ELR (cell line): ENCODE measurements around the gene LRP3.
"Not testable (repeated sequence)": the region's sequence is repeated elsewhere in the genome, so short reads cannot be mapped to it uniquely, and the experiment has no call there.

Experiments
- DNase-seq: peaks from one replicate; pipeline ENCODE4 v3.0.0-alpha.2; 2015; ENCODE audit warnings: low read depth

The LRP3 gene

DNA sequence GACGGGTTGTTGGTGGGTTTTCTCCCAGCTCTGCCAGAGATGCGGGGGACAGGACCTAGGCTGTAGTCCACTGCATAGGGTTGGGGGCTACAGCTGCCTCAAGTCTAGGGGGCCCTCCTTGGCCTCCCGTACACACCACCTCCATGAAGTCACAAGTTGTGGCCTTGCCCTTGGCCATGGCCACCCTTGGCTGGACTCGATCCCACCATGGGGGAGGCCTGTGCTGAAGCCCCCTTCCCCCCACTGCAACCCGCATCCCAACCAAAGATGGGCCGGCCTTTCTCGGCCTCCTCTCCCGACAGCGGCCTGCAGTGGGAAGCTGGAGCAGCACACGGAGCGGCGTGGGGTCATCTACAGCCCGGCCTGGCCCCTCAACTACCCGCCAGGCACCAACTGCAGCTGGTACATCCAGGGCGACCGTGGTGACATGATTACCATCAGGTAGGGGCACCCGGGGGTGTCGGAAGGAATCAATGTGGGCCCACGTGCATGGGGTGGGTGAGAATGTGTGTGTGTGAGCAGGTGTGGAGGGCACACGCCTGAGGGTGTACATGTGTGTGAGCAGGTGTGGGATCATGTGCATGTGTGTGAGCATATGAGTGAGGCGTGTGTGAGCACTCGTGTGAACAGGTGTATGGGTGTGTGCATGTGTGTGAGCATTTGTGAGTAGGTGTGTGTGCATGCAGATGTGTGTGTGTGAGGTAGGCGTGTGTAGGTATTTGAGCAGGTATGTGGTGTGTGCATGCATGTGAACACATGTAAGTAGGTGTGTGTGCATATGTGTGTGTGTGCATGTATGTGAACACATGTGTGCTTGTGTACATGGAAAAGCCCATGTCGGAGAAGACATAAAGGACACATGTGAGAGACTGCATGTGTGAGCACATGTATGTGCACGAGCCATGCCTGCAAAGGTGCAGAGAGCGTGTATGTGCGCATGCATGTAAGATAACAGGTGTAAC, 8.7 kb downstream of the LRP3 start:
- DNase-seq: no peak

DNA sequence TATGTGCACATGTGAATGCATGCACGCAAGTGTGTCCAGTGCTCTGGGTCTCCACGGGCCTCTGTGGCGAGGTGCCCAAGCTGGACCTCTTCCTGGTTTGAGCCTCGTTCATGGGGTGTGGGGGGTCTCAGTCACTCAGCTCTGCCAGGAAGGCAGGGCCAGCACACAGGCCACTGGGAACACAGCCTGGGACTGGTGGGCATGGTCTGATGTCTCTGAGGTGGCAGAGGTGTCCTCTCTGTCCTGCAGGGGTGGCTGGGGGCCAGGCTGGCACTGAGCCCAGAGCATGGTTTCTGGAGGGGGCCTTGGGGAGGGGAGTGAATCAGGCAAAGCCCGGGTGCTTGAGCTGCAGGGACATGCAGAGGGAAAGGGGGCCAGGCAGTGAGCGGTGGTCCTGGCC, 9.4 kb downstream of the LRP3 start:
- no peak for DNase-seq

DNA sequence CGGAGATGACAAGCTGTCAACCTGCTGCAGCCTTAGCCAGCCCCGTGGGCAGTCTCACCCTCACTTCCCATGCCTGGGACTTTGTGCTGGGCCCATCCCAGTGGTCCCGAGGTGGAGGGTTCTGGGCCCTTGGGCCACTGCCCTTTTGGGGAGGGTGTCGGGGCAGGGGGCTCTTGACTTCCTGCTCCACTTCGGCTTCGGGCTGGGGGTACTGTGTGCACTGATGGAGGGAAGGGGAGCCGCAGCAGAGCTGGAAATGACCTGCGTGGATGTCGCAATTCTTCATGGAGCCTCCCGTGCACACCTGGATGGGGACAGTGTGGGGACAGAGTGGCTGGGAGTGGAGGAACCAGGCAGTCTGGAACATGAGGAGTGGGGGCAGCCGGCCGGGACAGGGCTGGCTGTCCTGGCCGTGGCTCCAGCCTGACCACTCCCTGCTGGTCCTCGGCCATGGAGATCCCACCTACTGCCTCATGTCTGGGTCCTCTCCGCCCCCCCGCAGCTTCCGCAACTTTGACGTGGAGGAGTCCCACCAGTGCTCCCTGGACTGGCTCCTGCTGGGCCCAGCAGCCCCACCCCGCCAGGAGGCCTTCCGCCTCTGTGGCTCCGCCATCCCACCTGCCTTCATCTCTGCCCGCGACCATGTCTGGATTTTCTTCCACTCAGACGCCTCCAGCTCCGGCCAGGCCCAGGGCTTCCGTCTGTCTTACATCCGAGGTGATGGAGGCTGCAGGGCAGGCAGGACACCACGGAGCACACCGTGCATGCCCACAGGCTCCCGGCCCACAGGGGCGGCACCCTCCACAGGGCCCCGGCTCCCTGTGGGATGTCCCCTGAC, 10.2 kb downstream of the LRP3 start:
- DNase-seq: no peak

DNA sequence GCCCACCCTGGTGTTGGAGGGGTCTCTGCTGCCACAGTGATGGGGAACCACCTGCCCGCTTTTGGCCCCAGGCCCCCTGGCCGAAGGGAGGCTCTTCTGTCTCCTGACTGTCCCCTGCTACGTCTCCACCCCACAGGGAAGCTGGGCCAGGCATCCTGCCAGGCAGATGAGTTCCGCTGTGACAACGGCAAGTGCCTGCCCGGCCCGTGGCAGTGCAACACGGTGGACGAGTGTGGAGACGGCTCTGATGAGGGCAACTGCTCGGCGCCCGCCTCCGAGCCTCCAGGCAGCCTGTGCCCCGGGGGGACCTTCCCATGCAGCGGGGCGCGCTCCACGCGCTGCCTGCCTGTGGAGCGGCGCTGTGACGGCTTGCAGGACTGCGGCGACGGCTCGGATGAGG, 11.0 kb downstream of the LRP3 start:
- no peak for DNase-seq

DNA sequence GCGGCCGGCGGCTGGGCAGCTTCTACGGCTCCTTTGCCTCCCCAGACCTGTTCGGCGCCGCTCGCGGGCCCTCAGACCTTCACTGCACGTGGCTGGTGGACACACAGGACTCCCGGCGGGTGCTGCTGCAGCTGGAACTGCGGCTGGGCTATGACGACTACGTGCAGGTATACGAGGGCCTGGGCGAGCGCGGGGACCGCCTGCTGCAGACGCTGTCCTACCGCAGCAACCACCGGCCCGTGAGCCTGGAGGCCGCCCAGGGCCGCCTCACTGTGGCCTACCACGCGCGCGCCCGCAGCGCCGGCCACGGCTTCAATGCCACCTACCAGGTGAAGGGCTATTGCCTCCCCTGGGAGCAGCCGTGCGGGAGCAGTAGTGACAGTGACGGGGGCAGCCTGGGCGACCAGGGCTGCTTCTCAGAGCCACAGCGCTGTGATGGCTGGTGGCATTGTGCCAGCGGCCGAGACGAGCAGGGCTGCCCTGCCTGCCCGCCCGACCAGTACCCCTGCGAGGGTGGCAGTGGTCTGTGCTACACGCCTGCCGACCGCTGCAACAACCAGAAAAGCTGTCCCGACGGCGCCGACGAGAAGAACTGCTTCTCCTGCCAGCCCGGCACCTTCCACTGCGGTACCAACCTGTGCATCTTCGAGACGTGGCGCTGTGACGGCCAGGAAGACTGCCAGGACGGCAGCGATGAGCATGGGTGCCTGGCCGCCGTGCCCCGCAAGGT, 11.6 kb downstream of the LRP3 start:
- no peak for DNase-seq

DNA sequence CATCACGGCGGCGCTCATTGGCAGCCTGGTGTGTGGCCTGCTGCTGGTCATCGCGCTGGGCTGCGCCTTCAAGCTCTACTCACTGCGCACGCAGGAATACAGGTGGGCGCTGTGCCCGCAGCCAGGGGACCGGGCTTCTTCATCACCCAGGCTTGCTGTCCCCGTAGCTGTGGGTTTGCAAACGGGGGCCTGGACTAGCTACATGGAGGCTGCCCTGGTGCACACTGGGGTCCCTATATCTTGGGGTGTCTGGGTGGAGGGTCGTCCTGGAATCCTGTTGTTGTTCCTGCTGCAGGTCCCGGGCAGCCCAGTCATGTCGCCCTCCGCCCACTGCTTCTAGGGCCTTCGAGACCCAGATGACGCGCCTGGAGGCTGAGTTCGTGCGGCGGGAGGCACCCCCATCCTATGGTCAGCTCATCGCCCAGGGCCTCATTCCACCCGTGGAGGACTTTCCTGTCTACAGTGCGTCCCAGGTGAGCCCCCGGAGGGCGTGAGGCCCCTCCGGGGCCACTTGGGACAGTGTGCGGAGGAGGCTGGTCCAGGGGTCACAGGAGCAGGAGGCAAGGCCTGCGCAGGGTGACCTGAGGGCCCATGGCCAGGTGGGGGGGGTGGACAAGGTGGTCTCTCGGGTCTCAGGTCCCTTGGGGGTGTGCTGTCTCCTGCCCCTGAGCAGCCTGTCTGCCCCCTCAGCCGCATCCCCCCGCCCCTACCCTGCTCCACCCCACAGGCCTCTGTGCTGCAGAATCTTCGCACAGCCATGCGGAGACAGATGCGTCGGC, 12.3 kb downstream of the LRP3 start:
- no peak for DNase-seq

DNA sequence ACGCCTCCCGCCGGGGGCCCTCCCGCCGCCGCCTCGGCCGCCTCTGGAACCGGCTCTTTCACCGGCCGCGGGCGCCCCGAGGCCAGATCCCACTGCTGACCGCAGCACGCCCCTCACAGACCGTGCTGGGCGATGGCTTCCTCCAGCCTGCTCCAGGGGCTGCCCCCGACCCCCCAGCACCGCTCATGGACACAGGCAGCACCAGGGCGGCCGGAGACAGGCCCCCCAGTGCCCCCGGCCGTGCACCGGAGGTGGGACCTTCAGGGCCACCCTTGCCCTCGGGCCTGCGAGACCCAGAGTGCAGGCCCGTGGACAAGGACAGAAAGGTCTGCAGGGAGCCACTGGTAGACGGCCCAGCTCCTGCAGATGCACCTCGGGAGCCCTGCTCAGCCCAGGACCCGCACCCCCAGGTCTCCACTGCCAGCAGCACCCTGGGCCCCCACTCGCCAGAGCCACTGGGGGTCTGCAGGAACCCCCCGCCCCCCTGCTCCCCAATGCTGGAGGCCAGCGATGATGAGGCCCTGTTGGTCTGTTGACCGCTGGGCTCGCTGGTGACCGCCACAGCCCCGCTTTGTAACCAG, 13.0 kb downstream of the LRP3 start:
- no peak for DNase-seq

DNA sequence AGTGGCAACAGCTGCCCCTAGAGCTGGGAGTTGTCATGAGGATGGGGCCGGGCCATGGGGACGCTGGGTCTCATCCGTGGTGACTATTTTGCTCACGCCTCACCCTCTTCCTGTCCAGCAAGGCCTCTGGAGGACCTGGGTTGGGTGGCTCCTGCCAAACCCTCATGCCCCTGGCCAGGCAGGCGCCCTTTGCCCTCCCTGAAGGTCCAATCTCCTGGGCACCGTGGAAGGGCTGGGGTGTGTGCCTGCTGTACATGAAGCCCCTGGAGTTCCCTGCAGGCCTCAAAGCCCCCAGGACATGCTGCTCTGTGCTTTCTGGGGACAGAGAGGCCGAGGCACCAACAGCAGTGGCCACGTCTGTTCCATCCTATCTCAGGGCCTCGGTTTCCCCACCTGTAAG, 13.8 kb downstream of the LRP3 start:
- DNase-seq: no peak

DNA sequence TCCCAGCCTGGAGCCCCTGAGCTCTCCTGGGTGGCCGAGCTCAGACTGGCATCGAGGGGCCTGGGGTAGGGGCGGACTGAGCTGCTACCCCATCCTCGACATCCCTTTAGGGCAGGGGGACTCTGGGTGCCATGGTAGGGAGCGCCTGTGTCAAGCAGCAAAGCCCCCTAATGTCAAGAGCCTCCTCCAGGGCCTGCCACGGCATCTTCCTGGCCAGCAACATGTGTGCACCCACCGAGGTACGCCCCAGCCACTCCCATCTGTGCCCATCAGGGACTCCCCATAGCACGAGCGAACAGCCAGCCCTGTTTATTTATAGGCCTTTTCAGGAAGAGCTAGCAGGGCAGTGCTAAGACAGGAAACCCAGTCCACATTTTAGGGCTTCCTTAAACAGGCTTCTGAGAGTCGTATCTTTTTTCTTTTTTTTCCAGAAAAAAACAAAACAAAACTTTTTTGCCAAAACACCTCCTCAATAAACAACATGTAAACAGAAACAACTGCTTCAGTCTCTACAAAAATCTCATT, 14.3 kb downstream of the LRP3 start:
- DNase-seq: no peak

DNA sequence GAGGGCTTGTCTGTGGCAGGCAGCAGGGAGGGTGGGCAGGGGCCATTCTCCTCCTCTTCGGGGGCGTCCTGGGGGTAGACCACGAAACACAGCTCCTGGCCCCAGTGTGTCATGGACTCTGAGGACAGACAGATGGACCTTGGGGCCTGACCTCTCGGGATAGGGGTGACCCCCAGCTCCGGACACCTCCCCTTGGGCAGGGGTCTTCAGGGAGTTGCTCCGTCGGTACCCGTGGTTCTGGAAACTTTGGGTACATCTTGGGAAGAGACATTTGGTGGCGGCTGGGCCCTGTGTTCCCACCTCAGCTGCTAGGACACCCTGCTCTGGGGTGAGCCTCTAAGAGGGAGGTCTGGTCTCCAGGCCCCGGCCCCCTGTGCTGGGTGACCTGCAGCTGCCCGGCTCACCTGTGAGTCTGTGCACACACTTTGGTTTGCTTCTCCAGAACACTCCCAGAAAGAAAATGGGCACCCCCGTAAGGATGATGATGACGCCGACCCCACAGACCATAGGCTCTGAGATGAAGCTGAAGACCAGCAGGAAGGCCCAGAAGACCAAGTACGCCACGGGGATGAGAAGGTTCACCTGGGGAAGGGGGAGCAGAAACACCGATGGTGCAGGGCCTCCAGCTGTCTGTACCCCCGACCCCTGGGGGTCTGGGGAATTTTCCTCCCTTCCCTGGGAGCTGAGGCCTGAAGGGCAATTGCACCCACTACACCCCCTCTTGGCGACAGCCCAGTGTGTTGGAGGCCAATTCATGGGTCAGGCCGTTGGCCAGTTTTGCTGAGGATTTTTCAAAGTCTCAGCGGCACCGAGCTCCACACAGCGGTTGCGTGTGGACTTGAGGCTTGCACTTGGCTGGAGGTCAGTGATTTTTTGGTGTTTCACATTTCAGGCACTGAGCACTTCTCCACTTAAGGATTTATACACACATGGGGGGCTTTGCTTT, 15.0 kb downstream of the LRP3 start:
- no peak for DNase-seq

DNA sequence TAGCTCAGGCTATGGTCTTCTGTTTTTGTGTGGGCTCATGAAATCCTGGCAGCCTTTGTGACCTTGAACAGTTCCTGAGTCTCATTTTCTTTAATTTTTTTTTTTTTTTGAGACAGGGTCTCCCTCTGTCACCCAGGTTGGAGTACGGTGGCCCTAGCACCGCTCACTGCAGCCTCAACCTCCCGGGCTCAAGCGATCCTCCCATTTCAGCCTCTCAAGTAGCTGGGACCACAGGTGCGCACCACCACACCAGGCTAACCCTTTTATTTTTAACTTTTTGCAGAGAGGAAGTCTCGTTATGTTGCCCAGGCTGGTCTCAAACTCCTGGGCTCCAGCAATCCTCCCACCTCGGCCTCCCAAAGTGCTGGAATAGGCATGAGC, 15.7 kb downstream of the LRP3 start:
- DNase-seq: not testable (repeated sequence)

DNA sequence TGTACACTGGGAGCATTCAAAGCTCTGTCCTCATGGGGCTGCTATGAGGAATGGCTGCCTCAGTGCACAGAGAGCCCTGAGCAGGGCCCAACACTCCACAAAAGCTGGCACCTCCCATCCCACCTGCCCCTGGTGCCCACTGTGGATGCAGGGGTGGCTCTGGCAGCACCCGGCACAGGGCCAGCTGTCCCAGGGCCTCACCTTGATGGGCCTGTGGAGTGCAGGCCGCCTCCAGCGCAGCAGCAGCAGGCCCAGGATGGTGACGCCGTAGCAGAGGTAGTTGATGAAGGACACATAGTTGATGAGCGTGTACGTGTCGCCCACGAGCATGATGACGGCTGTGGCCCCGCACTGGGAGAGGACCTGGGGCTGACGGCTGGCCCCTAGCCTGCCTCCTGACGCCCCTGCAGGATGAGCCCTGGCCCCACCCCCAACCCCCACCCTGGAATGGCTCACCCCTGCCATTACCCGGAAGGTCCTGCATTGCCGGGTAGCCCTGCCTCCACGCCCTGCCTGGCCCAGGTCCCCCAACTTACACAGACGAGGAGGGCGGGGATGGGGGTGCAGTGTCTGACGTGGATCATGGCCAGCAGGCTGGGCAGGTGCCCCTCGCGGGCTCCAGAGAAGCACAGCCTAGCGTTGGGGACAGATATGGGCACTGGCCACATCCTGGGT, 16.3 kb downstream of the LRP3 start:
- no peak for DNase-seq

DNA sequence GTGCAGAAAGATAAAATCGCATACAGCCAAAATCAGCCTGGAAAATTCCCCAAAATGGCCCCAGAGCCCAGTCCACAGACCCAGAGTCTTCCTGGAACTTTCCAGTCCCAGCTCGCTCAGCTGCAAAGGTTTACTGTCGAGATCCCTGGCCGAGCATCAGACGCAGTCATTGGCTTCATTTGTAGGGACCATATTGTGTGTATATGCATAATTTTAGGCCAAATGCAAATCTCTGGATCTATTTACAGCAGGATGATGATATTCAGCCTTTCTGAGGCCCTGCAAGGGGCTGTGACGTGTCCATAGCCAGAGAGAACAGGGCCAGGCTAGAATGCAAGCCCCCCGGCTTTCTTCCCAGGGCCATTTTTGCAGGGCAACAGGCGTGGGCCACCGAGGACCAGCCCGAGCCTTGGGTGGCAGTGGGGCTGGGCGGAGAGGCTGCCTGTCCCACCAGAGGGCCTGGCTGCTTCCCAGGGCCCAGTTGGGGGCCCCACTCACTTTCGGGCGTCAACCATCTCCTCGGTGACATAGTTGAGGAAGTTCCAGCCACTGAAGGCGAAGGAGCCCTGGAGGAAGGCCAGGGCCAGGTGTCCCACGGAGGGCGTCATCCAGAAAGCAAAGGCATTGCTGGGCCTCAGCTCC, 17.8 kb downstream of the LRP3 start:
- no peak for DNase-seq

DNA sequence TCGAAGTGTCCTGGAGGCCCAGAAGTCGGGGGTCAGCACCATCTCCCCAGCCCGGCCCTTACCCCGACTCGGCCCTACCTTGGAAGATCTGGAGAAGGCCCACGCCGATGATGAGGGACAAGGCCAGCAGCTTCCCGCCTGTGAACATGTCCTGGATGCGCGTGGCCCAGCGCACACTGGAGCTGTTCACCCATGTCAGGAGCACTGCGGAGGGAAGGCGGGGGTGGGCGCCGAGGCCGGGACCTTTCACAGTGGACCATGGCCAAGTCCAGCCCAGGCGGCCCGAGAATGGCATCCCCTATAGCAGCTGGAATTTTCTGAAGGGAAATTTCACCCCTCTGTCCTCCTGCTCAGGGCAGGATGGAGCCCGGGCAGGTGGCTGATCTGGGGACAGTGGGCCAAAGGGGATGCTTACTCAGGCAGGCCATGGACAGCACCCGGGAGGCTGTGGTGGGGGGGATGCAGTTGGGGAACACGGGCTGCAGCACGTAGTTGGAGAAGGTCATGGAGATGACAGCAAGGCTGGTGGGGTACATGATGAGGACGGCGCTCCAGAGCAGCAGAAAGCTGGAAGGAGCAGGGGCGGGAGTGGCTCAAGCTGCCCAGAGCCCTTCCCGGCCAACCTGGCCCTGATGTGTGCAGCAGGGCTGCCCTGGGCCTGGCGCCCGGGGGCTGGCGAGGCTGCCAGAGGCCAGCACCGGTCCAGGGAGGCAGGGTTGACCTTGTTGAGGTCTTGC, 18.5 kb downstream of the LRP3 start:
- no peak for DNase-seq

DNA sequence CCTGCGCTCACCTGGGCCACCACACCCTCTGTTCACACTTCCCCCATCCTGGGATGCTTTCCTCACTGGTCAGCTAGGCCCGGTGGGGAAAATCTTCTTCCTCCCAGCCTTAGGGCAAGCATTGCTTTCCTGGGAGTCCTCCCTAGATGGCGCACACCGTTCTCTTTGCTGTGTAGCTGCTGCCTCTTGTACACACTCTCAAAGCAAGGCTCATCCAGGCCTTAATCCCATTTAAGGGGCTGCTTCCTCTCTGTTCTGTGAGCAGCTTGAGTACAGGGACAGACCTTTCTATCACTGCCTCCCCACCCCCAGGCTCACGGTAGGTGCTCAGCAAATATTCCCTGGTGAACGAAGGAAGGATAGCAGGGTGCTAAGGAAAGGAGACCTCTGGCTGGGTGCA, 20.5 kb downstream of the LRP3 start:
- DNase-seq: peak; percentile 32

DNA sequence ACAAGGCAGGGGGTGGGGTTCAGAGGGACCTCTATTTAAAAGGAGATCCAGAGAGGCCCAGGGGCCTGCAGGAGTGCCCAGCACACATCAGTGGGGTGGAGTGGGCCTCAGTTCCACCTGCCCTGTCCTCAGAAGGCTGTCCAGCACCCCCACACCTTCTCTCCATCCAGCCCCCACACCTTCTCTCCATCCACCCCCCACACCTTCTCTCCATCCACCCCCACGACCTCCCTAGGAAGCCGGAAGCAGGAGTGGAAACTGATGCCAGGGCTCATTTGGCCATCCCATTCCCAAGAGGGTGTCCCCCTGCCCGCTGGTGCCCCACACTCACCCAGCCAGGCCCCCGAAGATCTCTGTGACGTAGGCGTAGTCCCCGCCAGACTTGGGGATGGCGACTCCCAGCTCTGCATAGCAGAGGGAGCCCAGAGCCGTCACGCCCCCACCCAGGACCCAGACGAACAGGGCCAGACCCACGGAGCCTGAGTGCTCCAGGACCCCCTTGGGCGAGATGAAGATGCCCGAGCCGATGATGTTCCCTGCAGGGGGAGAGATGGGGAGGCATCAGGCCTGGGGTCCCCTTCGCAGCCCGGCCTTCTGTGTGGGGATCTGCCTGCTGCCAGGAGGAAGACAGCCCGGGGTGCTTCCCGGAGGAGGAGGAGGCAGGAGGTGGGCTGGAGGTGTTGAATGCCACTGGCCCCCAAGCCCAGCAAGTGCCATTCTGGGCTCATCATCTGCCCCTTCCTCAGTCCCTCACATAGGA, 21.5 kb downstream of the LRP3 start:
- no peak for DNase-seq

DNA sequence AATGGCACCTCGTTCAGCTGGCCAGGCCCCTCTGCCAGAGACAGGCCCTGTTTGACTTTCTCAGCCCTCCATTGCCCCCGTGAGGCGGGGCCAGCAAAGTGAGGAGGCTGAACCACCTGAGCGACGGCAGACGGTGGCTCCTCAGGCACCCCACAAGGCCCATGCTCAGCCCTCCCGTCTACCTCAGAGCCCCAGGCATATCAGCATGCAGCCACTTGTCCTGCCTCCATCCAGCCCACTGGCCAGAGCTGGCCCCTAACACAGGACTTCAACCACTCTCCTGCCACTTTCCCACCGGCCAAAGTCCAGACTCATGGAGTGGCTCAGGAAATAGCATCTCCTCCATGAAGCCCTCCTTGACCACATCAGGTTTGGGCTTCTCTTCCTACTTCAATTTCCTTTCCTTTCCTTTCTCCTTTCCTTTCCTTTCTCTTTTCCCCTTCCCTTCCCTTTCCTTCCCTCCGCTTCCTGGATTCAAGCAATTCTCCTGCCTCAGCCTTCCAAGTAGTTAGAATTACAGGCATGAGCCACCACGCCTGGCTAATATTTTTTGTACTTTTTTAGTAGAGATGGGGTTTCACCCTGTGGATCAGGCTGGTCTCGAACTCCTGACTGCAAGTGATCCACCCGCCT, 22.2 kb downstream of the LRP3 start:
- DNase-seq: no peak
